ENCODE results near the gene GP1BA.
A peak's percentile ranks its signal among the peaks of the same experiment; 100 is the strongest.

Gene GP1BA

GRCh38 chr17:4973256-4974114, 41.4 kb downstream of the GP1BA start:
- DNase-seq (ENCODE audit: low read depth in 2 of 2): no peak

- no peak for DNase-seq (ENCODE audit: low read depth in 2 of 2)
These were observed 42.1 kb downstream of the GP1BA start for GRCh38 chr17:4974115-4974670.

DNA sequence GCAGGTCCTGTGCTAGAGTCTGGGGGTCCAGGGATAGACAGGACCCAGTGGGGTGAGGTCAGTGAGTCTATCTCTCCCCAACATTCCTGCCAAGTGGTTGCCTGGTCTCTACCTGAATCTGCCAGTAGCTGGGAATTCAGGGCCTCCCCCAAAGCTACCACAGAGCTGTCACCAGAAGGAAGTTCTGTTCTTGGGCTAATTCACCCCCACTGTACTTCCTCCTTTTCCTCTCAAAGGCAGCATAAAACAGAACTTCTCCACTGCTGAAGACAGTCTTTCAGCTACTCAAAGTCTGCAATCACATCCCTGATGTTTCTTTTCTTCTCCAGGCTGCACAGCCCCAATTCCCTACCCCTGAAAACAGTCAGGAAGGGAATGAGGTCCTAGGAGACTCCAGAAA, 46.6 kb downstream of the GP1BA start:
- DNase-seq (ENCODE audit: low read depth in 2 of 2): no peak

DNA sequence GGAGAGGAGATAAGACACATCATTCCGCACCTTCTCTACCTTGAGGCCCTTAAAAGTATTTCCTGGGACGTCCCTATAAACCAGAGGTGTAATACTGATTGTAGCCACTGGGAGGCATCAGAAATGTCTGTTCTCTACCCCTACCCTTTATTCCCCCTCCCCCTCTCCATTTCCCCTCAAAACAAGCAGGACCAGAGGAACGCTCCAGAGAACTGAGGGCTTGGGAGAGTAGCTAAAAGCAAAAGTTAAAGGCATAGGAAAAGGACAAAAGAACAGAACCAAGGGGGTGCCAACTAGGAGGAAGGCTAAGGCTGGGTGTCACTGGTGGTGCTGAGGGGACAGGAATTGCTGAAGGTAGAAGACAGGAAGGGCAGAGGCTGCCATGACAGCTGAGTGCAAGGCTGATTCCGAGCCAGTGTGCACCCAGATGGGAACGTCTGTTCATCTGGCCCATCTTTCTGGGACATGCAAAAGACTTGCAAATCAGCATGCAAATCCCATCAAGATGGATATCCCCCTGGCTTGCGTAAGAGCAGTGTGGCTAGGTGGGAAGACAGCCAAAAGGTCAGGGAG, 48.7 kb downstream of the GP1BA start:
- peak in 1 of 2 donors; percentile 54 for DNase-seq (ENCODE audit: low read depth in 2 of 2)

DNA sequence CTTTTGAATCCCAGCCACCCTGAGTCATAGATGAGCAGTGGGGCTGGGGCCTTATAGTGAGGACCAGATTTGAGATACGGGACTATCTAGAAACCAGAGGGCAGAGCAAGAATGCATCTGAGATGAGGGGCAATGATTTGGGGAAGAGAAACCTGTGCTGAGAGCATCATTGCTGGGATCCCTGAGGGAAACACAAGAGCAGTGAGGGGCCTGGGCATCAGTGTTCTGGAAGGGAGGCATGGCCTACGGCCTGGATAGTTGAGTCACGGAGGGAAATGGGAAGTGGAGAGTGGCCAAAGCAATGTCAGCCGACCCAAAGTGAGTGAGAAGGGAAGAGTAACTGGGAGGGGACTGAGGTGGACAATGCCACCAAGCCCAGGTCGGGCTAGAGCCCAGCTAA, 50.2 kb downstream of the GP1BA start:
- no peak for DNase-seq (ENCODE audit: low read depth in 2 of 2)

Measured in stimulated activated CD4-positive, alpha-beta T cell treated with anti-CD3 and anti-CD28 coated beads, Interleukin-15, amount 100 ng/mL, for 48 hours (primary cell).